ENCODE data around the gene PXDC1.

Gene PXDC1

DNA sequence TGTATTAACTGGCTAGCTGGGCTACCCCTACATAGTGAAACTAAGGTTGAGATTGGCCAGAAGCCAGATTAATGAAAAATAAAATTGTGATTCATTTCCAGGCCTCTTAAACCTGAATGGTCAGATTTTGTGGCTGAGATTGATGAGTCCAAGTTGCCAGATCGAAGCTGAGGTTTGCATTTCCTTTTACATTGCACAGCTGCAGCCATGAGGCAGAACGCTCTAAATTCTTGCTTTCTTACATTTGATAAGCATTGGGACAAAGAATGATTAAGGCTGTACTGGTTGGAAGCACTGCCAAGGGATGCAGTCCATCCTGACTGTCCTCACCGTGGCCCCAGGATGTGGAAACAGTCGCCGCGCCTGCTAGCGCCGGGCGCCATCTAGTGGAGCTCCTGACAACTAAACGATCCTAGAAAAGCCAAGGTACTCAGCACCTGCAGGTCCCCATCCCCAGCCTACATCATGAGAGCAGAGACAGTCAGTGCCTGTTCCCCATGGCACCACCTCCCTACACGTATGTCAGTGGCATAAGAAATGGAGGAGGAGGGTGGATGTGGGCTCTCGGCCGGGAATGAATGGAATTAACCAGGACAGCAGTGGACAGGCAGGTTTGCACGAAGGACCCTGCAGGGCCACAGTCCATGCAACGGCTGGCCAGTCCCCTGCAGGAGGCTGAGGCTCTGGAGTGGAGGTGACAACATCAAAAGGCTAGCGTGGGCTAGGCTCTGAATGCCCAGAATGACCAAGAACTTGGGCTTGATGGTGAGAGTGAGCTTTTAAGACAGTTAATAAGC, 19.0 kb downstream of the PXDC1 start:
- no peak for TF ChIP-seq SIN3A (IDR thresholded peaks at IDR 0.05; ENCODE audit: borderline replicate concordance, insufficient read depth, low read length)
- TF ChIP-seq, protein P1, sequence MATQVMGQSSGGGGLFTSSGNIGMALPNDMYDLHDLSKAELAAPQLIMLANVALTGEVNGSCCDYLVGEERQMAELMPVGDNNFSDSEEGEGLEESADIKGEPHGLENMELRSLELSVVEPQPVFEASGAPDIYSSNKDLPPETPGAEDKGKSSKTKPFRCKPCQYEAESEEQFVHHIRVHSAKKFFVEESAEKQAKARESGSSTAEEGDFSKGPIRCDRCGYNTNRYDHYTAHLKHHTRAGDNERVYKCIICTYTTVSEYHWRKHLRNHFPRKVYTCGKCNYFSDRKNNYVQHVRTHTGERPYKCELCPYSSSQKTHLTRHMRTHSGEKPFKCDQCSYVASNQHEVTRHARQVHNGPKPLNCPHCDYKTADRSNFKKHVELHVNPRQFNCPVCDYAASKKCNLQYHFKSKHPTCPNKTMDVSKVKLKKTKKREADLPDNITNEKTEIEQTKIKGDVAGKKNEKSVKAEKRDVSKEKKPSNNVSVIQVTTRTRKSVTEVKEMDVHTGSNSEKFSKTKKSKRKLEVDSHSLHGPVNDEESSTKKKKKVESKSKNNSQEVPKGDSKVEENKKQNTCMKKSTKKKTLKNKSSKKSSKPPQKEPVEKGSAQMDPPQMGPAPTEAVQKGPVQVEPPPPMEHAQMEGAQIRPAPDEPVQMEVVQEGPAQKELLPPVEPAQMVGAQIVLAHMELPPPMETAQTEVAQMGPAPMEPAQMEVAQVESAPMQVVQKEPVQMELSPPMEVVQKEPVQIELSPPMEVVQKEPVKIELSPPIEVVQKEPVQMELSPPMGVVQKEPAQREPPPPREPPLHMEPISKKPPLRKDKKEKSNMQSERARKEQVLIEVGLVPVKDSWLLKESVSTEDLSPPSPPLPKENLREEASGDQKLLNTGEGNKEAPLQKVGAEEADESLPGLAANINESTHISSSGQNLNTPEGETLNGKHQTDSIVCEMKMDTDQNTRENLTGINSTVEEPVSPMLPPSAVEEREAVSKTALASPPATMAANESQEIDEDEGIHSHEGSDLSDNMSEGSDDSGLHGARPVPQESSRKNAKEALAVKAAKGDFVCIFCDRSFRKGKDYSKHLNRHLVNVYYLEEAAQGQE (IDR thresholded peaks at IDR 0.05; ENCODE audit: insufficient read depth in 1 of 2, low read depth in 2 of 2, low read length in 2 of 2) = no peak
- no peak for TF ChIP-seq FOXP2 (optimal IDR thresholded peaks at IDR 0.05; ENCODE audit: borderline replicate concordance, extremely low read depth, extremely low read length, insufficient read depth)
- TF ChIP-seq POLR2AphosphoS5 (IDR thresholded peaks at IDR 0.05; ENCODE audit: low read depth, low read length) = no peak
- no peak for TF ChIP-seq TAF1 (IDR thresholded peaks at IDR 0.05; ENCODE audit: borderline replicate concordance, insufficient read depth, low read length)

DNA sequence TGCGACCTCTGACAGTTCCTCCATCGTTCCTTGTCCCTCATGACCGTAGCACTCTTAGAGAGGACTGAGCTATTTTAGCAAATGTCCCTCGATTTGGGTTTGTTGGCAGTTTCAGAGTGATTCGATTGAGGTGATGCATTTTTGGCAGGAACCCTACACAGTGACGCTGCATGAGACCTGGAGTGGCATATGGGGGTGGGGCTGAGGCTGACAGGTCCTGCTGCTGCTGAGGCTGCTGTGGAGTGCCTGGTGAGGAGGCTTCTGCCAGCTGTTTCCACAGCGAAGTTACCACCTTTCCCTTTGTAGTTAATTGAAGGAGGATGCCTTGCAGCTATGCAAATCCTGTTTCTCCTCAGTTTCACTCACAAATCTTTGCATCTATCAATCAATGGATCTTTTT, 19.8 kb downstream of the PXDC1 start:
- TF ChIP-seq, protein P1 (IDR thresholded peaks at IDR 0.05; ENCODE audit: insufficient read depth in 1 of 2, low read depth in 2 of 2, low read length in 2 of 2) = no peak
- TF ChIP-seq POLR2AphosphoS5 (IDR thresholded peaks at IDR 0.05; ENCODE audit: low read depth, low read length) (no peak), FOXP2 (optimal IDR thresholded peaks at IDR 0.05; ENCODE audit: borderline replicate concordance, extremely low read depth, extremely low read length, insufficient read depth) (no peak), TAF1 (IDR thresholded peaks at IDR 0.05; ENCODE audit: borderline replicate concordance, insufficient read depth, low read length) (no peak)

- TF ChIP-seq TAF1 (IDR thresholded peaks at IDR 0.05; ENCODE audit: borderline replicate concordance, insufficient read depth, low read length) (no peak), SIN3A (IDR thresholded peaks at IDR 0.05; ENCODE audit: borderline replicate concordance, insufficient read depth, low read length) (no peak), POLR2AphosphoS5 (IDR thresholded peaks at IDR 0.05; ENCODE audit: low read depth, low read length) (no peak), FOXP2 (optimal IDR thresholded peaks at IDR 0.05; ENCODE audit: borderline replicate concordance, extremely low read depth, extremely low read length, insufficient read depth) (no peak)
- TF ChIP-seq, protein P1 (IDR thresholded peaks at IDR 0.05; ENCODE audit: insufficient read depth in 1 of 2, low read depth in 2 of 2, low read length in 2 of 2) = no peak
Observed at GRCh38 chr6:3729603-3730344, 21.7 kb downstream of the PXDC1 start.

GRCh38 chr6:3727593-3728108, 23.9 kb downstream of the PXDC1 start:
- TF ChIP-seq TAF1 (IDR thresholded peaks at IDR 0.05; ENCODE audit: borderline replicate concordance, insufficient read depth, low read length) (no peak), FOXP2 (optimal IDR thresholded peaks at IDR 0.05; ENCODE audit: borderline replicate concordance, extremely low read depth, extremely low read length, insufficient read depth) (no peak), SIN3A (IDR thresholded peaks at IDR 0.05; ENCODE audit: borderline replicate concordance, insufficient read depth, low read length) (no peak), POLR2AphosphoS5 (IDR thresholded peaks at IDR 0.05; ENCODE audit: low read depth, low read length) (no peak)
- TF ChIP-seq, protein P1 (IDR thresholded peaks at IDR 0.05; ENCODE audit: insufficient read depth in 1 of 2, low read depth in 2 of 2, low read length in 2 of 2) = no peak

Measured in PFSK-1 (cell line).